T-helper 1 cell treated with Interleukin-12 subunit alpha and Interleukin-12 subunit beta and Interleukin-4 antibody, amounts not matched to agents 30 ng/mL and 1 ng/mL, for 36 hours (primary cell): ENCODE data around the gene TCF25. TPM values are rescaled to one million over a fixed set of nuclear protein-coding genes. Genes with fewer than 3 reads are reported as not detected.
"Not testable (repeated sequence)": the region's sequence is repeated elsewhere in the genome, so short reads cannot be mapped to it uniquely, and the experiment has no call there.

Experiments
- intact Hi-C: fragments of 100-400 bp; cut with micrococcal nuclease; formaldehyde crosslinking; loops from one replicate; pipeline ENCODE4 v1.15.1; 2024
- total RNA-seq: library from RNA; stranded (reverse); gene quantifications from 2 replicates; pipeline ENCODE4 v1.2.3, GENCODE V29; 2022

TCF25 gene
- total RNA-seq, 1 donor from 2014 or later = 215 TPM

- intact Hi-C loops = no loop called here
Measured at GRCh38 chr16:89902980-89903379, 29.6 kb downstream of the TCF25 start.

- intact Hi-C loops = no loop called here
Measured at GRCh38 chr16:89903908-89904515, 30.6 kb downstream of the TCF25 start.

GRCh38 chr16:89904606-89905510 is 31.5 kb downstream of the TCF25 start:
- intact Hi-C loops = no loop called here

GRCh38 chr16:89905511-89906139 is 32.2 kb downstream of the TCF25 start:
- intact Hi-C loops = no loop called here

- intact Hi-C loops = no loop called here
Measured at GRCh38 chr16:89906140-89907025, 33.0 kb downstream of the TCF25 start.

GRCh38 chr16:89907055-89907814 is 33.8 kb downstream of the TCF25 start:
- intact Hi-C loops = no loop called here

GRCh38 chr16:89908236-89908635 is 34.8 kb downstream of the TCF25 start:
- intact Hi-C loops = no loop called here

- intact Hi-C loops = loop anchor here (1.0 kb wide), 2 partner anchors 204 to 210 kb away; no protein-coding TSS in a partner anchor
Measured at GRCh38 chr16:89909777-89910716, 36.7 kb downstream of the TCF25 start.

- intact Hi-C loops = loop anchor here (1.0 kb wide), 2 partner anchors 205 to 211 kb away; no protein-coding TSS in a partner anchor
Measured at GRCh38 chr16:89910717-89911354, 37.4 kb downstream of the TCF25 start.

- intact Hi-C loops = no loop called here
Measured at GRCh38 chr16:89911375-89911774, 38.0 kb downstream of the TCF25 start.

GRCh38 chr16:89912143-89912542 is 38.8 kb downstream of the TCF25 start:
- intact Hi-C loops = no loop called here

- intact Hi-C loops = no loop called here
Measured at GRCh38 chr16:89912627-89913026, 39.2 kb downstream of the TCF25 start.

GRCh38 chr16:89913408-89914387 is 40.3 kb downstream of the TCF25 start:
- intact Hi-C loops = no loop called here

- intact Hi-C loops = not testable (repeated sequence)
Measured at GRCh38 chr16:89914642-89915285, 41.4 kb downstream of the TCF25 start.

- intact Hi-C loops = no loop called here
Measured at GRCh38 chr16:89915303-89916232, 42.2 kb downstream of the TCF25 start.
